ENCODE data around the gene MRM2.

GRCh38 chr7:2253021-2253420 lies 11.0 kb upstream of the MRM2 start:
- TF ChIP-seq CTCF (conservative IDR thresholded peaks at IDR 0.05 in 1 of 2, IDR thresholded peaks at IDR 0.05 in 1 of 2; ENCODE audit: low read depth in 1 of 2, low read length in 2 of 2): no peak
- TF ChIP-seq EZH2 (IDR thresholded peaks at IDR 0.05; ENCODE audit: low read length, missing control alignments): no peak
